Neural cell (in vitro differentiated cells): Measurements from ENCODE around the gene HBA2. TPM values are rescaled to one million over a fixed set of nuclear protein-coding genes. Genes with fewer than 3 reads are reported as not detected.
A peak's percentile ranks its signal among the peaks of the same experiment; 100 is the strongest.
"Not testable (repeated sequence)": the region's sequence is repeated elsewhere in the genome, so short reads cannot be mapped to it uniquely, and the experiment has no call there.

Experiments
- H2AFZ ChIP-seq: fragments of 200-600, 300-800 bp; sonication (generic), shearing (Covaris generic); 2 replicates; pipeline ENCODE4 v1.6.0; 2014; ENCODE audit warnings: low read depth, mild to moderate bottlenecking, antibody characterized with exemption, low read length, moderate library complexity
- H3F3A ChIP-seq: fragments of 200-600 bp; shearing (Covaris generic); 2 replicates; pipeline ENCODE4 v1.6.1; 2016; ENCODE audit warnings: mild to moderate bottlenecking, moderate library complexity, mixed read lengths, antibody characterized with exemption, low read length; ENCODE audit not compliant: insufficient read depth, poor library complexity, severe bottlenecking
- H3K27ac ChIP-seq: fragments of 200-600, 300-800 bp; sonication (generic), shearing (Covaris generic); 2 replicates; pipeline ENCODE4 v1.5.1; 2014; ENCODE audit warnings: mild to moderate bottlenecking, low read length, moderate library complexity
- H3K27me3 ChIP-seq: fragments of 300-800, 200-600 bp; sonication (generic), shearing (Covaris generic); 2 replicates; pipeline ENCODE4 v1.6.0; 2014; ENCODE audit warnings: mild to moderate bottlenecking, low read depth, low read length, moderate library complexity; ENCODE audit not compliant: insufficient read depth
- H3K36me3 ChIP-seq: fragments of 300-800, 200-600 bp; sonication (generic), shearing (Covaris generic); 2 replicates; pipeline ENCODE4 v1.5.1; 2014; ENCODE audit warnings: mild to moderate bottlenecking, antibody characterized with exemption, low read length, moderate library complexity; ENCODE audit not compliant: insufficient read depth
- H3K4me2 ChIP-seq: fragments of 300-800, 200-600 bp; sonication (generic), shearing (Covaris generic); 2 replicates; pipeline ENCODE4 v1.6.0; 2014; ENCODE audit warnings: mild to moderate bottlenecking, low read length
- H3K4me3 ChIP-seq: fragments of 300-800, 200-600 bp; sonication (generic), shearing (Covaris generic); 2 replicates; pipeline ENCODE4 v1.5.1; 2014; ENCODE audit warnings: mild to moderate bottlenecking, low read length, moderate library complexity
- H3K79me2 ChIP-seq: fragments of 200-600 bp; shearing (Covaris generic); replicated peaks from 2 replicates; pipeline ENCODE4 v1.6.0; 2014; ENCODE audit warnings: mild to moderate bottlenecking, low read length, moderate library complexity; ENCODE audit not compliant: insufficient read depth
- H3K9ac ChIP-seq: fragments of 300-800, 200-600 bp; sonication (generic), shearing (Covaris generic); 2 replicates; pipeline ENCODE4 v1.6.1; 2016; ENCODE audit warnings: mild to moderate bottlenecking, low read length, mixed read lengths
- H3K9me2 ChIP-seq: fragments of 200-600 bp; shearing (Covaris generic); 2 replicates; pipeline ENCODE4 v1.6.1; 2016; ENCODE audit warnings: mild to moderate bottlenecking, low read length, mixed read lengths; ENCODE audit not compliant: insufficient read depth
- H3K9me3 ChIP-seq: fragments of 200-600, 300-800 bp; sonication (generic), shearing (Covaris generic); 2 replicates; pipeline ENCODE4 v1.6.1; 2016; ENCODE audit warnings: mild to moderate bottlenecking, mixed run types, low read length, moderate library complexity, mixed read lengths
- H4K20me1 ChIP-seq: fragments of 200-600 bp; shearing (Covaris generic); 2 replicates; pipeline ENCODE4 v1.6.1; 2016; ENCODE audit warnings: mild to moderate bottlenecking, mixed run types; ENCODE audit not compliant: insufficient read depth
- CTCF ChIP-seq: fragments of 450-650 bp; IDR thresholded peaks from 2 replicates; pipeline ENCODE4 v1.5.1; 2014; ENCODE audit warnings: antibody characterized with exemption, mild to moderate bottlenecking, moderate library complexity; ENCODE audit not compliant: poor library complexity, severe bottlenecking
- EP300 ChIP-seq: fragments of 450-650 bp; conservative IDR thresholded peaks from 2 replicates; pipeline ENCODE4 v1.6.1; 2014; ENCODE audit warnings: antibody characterized with exemption, mild to moderate bottlenecking, moderate library complexity; ENCODE audit not compliant: poor library complexity, severe bottlenecking
- EZH2 ChIP-seq: fragments of 200-600, 300-800 bp; shearing (Covaris generic), sonication (generic); IDR thresholded peaks from 2 replicates; pipeline ENCODE4 v1.6.1; 2014; ENCODE audit warnings: antibody characterized with exemption, low read length, borderline replicate concordance, mild to moderate bottlenecking; ENCODE audit not compliant: insufficient read depth, poor library complexity, severe bottlenecking
- MXI1 ChIP-seq: fragments of 450-650 bp; conservative IDR thresholded peaks from 2 replicates; pipeline ENCODE4 v1.6.1; 2014; ENCODE audit warnings: antibody characterized with exemption, mild to moderate bottlenecking; ENCODE audit not compliant: poor library complexity, severe bottlenecking
- POLR2AphosphoS5 ChIP-seq: IDR thresholded peaks from 2 replicates; pipeline ENCODE4 v1.6.1; 2012
- RAD21 ChIP-seq: fragments of 450-650 bp; conservative IDR thresholded peaks from 2 replicates; pipeline ENCODE4 v1.6.1; 2014; ENCODE audit warnings: antibody characterized with exemption, mild to moderate bottlenecking, moderate library complexity
- REST ChIP-seq: IDR thresholded peaks from 2 replicates; pipeline ENCODE4 v1.6.1; 2012; ENCODE audit warnings: borderline replicate concordance
- SMC3 ChIP-seq: fragments of 450-650 bp; conservative IDR thresholded peaks from 2 replicates; pipeline ENCODE4 v1.6.1; 2014; ENCODE audit warnings: antibody characterized with exemption, mild to moderate bottlenecking, moderate library complexity; ENCODE audit not compliant: poor library complexity
- TAF1 ChIP-seq: IDR thresholded peaks from 2 replicates; pipeline ENCODE4 v1.6.1; 2012; ENCODE audit warnings: low read depth
- polyA plus RNA-seq: library from polyadenylated mRNA; depleted of rRNA; stranded (reverse); fragments of >200 nt; gene quantifications from 2 replicates; pipeline ENCODE4 v1.2.3, GENCODE V29; 2014

The HBA2 gene
- polyA plus RNA-seq, 1 donor from 2014 or later, result not detected

- not testable (repeated sequence) for H3K9ac ChIP-seq, H2AFZ ChIP-seq, H3K9me2 ChIP-seq, H3K9me3 ChIP-seq, H3K4me3 ChIP-seq, H4K20me1 ChIP-seq, H3F3A ChIP-seq, H3K27ac ChIP-seq, H3K36me3 ChIP-seq, H3K4me2 ChIP-seq, H3K79me2 ChIP-seq
- peaks cover 66% of the 10 kb centered on the region for H3K27me3 ChIP-seq
Observed at GRCh38 chr16:173211-173854, 657 bp downstream of the HBA2 start.

- not testable (repeated sequence) for H3K4me3 ChIP-seq, H3F3A ChIP-seq, H3K9ac ChIP-seq, H3K27ac ChIP-seq, H3K9me2 ChIP-seq, H3K9me3 ChIP-seq, H3K4me2 ChIP-seq, H3K79me2 ChIP-seq, H2AFZ ChIP-seq, H4K20me1 ChIP-seq, H3K36me3 ChIP-seq
- peaks cover 62% of the 10 kb centered on the region for H3K27me3 ChIP-seq
Observed at GRCh38 chr16:173928-174769, 1.5 kb downstream of the HBA2 start.

- H3K9me2 ChIP-seq, result no peaks in the 10 kb centered on the region
- H3K4me2 ChIP-seq, result no peak overlapping the region
- H3K36me3 ChIP-seq, result no peaks in the 10 kb centered on the region
- H2AFZ ChIP-seq, result no peak overlapping the region
- H3K79me2 ChIP-seq, result no peaks in the 10 kb centered on the region
- H3K27me3 ChIP-seq, result peaks cover 67% of the 10 kb centered on the region
- H3F3A ChIP-seq, result no peaks in the 10 kb centered on the region
- H3K27ac ChIP-seq, result no peak overlapping the region
- H3K9me3 ChIP-seq, result no peaks in the 10 kb centered on the region
- H3K9ac ChIP-seq, result no peak overlapping the region
- H3K4me3 ChIP-seq, result no peak overlapping the region
- no peak for TF ChIP-seq EZH2
- no peak for TF ChIP-seq MXI1
- no peak for TF ChIP-seq TAF1
- no peak for TF ChIP-seq RAD21
- TF ChIP-seq EP300, result no peak
- TF ChIP-seq POLR2AphosphoS5, result no peak
- no peak for TF ChIP-seq CTCF
- no peak for TF ChIP-seq REST
- TF ChIP-seq SMC3, result no peak
- H4K20me1 ChIP-seq, result no peaks in the 10 kb centered on the region
Observed at GRCh38 chr16:175011-175949, 2.6 kb downstream of the HBA2 start.

DNA sequence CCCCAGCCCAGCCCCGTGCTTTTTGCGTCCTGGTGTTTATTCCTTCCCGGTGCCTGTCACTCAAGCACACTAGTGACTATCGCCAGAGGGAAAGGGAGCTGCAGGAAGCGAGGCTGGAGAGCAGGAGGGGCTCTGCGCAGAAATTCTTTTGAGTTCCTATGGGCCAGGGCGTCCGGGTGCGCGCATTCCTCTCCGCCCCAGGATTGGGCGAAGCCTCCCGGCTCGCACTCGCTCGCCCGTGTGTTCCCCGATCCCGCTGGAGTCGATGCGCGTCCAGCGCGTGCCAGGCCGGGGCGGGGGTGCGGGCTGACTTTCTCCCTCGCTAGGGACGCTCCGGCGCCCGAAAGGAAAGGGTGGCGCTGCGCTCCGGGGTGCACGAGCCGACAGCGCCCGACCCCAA, 3.3 kb downstream of the HBA2 start:
- H3K9me2 ChIP-seq, H4K20me1 ChIP-seq, H3K9me3 ChIP-seq, H3K36me3 ChIP-seq, H3K4me2 ChIP-seq, H2AFZ ChIP-seq, H3K79me2 ChIP-seq, H3K27ac ChIP-seq, H3F3A ChIP-seq, H3K9ac ChIP-seq: not testable (repeated sequence)
- H3K27me3 ChIP-seq, result peaks cover 68% of the 10 kb centered on the region
- peak overlapping the region; percentile 41 for H3K4me3 ChIP-seq
